Thyroid gland (tissue), 4 donors: ENCODE data around the gene SH2D2A. TPM values are rescaled to one million over a fixed set of nuclear protein-coding genes. Genes with fewer than 3 reads are reported as not detected.

Experiments
- DNase-seq, 2 donors: peaks; one replicate each; pipeline ENCODE4 v3.0.0-alpha.2; 2019
- H3K27ac ChIP-seq, 3 donors: fragments of 200-600 bp; sonication (generic); 1 replicate in 2 of 3; 2 replicates in 1 of 3; pipeline ENCODE4 v1.5.1; 2016 to 2019; ENCODE audit warnings: mild to moderate bottlenecking in 1 of 3, moderate library complexity in 1 of 3
- H3K27me3 ChIP-seq: fragments of 200-600 bp; sonication (generic); one replicate; pipeline ENCODE4 v1.5.1; 2019
- H3K36me3 ChIP-seq, 2 donors: fragments of 200-600 bp; sonication (generic); one replicate each; pipeline ENCODE4 v1.5.1; 2016 to 2019
- H3K4me1 ChIP-seq, 2 donors: fragments of 200-600 bp; sonication (generic); one replicate each; pipeline ENCODE4 v1.5.1; 2017 to 2019
- H3K4me3 ChIP-seq, 3 donors: fragments of 200-600 bp; sonication (generic); replicated peaks in 1 of 3; 1 replicate in 2 of 3; 2 replicates in 1 of 3; pipeline ENCODE4 v1.5.1; 2016; ENCODE audit warnings: mild to moderate bottlenecking in 1 of 3
- H3K9me3 ChIP-seq: fragments of 200-600 bp; sonication (generic); one replicate; pipeline ENCODE4 v1.5.1; 2017
- POLR2A ChIP-seq, 2 donors: fragments of 450-650 bp; IDR thresholded peaks; one replicate each; pipeline ENCODE4 v1.6.1; 2017; ENCODE audit warnings: antibody characterized with exemption in 2 of 2, mild to moderate bottlenecking in 2 of 2, moderate library complexity in 1 of 2
- WGBS, 2 donors: methylation state at CpG; one replicate each; pipeline ENCODE4 v1.1.5; 2017; 5-methylcytosine and 5-hydroxymethylcytosine counted together
- intact Hi-C: fragments of 100-400 bp; cut with DNase I; formaldehyde crosslinking; loops from one replicate; pipeline ENCODE4 v1.15.1; 2023
- total RNA-seq, 4 donors: library from RNA; depleted of rRNA; stranded (reverse); fragments of >200 nt; gene quantifications; one replicate each; pipeline ENCODE4 v1.2.3, GENCODE V29; 2016
- TF ChIP-seq, protein P1 (sequence below), 6 experiments: fragments of 200-600 bp in 3 of 6; fragments of 450-650 bp in 3 of 6; sonication (generic) in 3 of 6; IDR thresholded peaks; one replicate each; pipeline ENCODE4 v1.5.1; 2016 to 2019; ENCODE audit warnings: antibody characterized with exemption in 6 of 6, mild to moderate bottlenecking in 2 of 6, inconsistent platforms in 1 of 6, moderate library complexity in 1 of 6

SH2D2A gene
- total RNA-seq, 4 donors from 2014 or later, result 1.2 to 3.3 (median 2.0) TPM

DNA sequence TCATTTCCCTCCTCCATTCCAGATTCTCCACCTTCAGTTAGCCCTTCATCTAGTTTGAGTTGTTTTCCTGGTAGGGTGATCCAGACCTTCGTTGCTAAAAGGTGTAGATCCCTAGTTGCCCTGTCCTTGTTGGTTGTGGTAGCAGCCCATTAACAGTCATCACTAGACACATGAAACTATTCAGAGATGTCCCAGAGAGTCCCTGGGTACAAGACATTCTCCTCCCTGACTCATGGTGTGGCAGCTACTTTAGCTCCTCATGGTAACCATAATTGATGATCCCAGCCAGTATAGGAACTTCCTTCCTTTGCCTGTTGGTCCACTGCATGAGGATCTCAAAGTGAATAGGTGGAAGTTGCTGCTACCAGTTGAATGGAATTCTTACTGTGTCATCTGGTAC is 6.0 kb upstream of the SH2D2A start:
- Histone ChIP-seq H3K36me3 (no peaks in the 10 kb centered on the region), H3K9me3 (no peaks in the 10 kb centered on the region), H3K27ac (no peak overlapping the region), H3K4me3 (no peak overlapping the region), H3K27me3 (no peaks in the 10 kb centered on the region), H3K4me1 (no peaks in the 10 kb centered on the region)
- DNase-seq, result no peak
- intact Hi-C loops, result no loop called here
- 74 to 89% methylated on average over 1 of the region's 1 CpG for WGBS, 2 donors
- TF ChIP-seq, protein P1, sequence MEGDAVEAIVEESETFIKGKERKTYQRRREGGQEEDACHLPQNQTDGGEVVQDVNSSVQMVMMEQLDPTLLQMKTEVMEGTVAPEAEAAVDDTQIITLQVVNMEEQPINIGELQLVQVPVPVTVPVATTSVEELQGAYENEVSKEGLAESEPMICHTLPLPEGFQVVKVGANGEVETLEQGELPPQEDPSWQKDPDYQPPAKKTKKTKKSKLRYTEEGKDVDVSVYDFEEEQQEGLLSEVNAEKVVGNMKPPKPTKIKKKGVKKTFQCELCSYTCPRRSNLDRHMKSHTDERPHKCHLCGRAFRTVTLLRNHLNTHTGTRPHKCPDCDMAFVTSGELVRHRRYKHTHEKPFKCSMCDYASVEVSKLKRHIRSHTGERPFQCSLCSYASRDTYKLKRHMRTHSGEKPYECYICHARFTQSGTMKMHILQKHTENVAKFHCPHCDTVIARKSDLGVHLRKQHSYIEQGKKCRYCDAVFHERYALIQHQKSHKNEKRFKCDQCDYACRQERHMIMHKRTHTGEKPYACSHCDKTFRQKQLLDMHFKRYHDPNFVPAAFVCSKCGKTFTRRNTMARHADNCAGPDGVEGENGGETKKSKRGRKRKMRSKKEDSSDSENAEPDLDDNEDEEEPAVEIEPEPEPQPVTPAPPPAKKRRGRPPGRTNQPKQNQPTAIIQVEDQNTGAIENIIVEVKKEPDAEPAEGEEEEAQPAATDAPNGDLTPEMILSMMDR (IDR thresholded peaks at IDR 0.05), result no peak
- no peak for TF ChIP-seq POLR2A (IDR thresholded peaks at IDR 0.05)

DNA sequence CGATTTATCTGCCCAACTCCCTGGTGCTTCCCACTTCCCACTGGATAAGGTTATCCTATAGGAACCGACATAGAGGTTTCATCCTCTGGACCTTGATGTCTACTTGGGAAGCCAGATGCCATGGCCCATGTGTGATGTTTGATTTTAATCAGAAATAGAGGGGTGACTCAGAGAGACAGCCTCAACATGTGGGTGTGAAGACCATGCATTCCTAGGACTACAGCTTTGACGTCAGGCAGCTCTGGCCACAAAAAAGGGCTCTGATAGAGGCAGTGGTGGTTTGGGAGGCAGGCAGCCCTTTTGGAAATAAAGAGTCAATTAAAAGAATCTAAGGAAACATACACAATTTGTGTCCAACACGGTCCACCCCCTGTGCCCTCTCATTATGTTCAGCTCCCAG is 5.2 kb upstream of the SH2D2A start:
- Histone ChIP-seq H3K4me1 (no peaks in the 10 kb centered on the region), H3K4me3 (no peak overlapping the region), H3K36me3 (no peaks in the 10 kb centered on the region), H3K9me3 (no peaks in the 10 kb centered on the region), H3K27ac (no peak overlapping the region), H3K27me3 (no peaks in the 10 kb centered on the region)
- TF ChIP-seq, protein P1 (IDR thresholded peaks at IDR 0.05), result no peak
- TF ChIP-seq POLR2A (IDR thresholded peaks at IDR 0.05), result no peak
- intact Hi-C loops, result no loop called here
- DNase-seq, result no peak
- 62 to 67% methylated on average over 4 of the region's 4 CpGs for WGBS, 2 donors

DNA sequence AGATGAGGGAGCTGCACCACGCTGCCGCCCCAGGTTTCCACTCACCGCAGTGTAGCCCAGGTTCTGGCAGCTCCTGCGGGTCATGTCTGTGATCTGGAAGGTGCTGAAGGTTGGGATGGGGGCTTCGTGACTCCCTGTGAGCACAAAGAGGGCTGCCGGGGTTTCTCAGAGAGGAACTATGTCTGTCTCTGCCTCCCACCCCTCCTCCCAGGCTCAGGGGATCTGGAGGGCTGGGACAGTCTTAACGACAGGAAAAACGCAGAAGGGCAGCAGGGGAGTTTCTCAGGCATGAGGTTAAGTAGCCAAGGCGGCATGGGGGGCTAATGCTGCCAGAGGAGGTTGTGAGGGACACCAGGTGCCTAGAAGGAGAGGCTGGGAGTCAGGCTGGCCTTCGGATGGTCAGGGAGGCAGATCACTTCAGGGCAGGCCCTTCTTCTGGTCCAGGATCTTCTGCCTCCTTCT is 656 bp downstream of the SH2D2A start:
- intact Hi-C loops, result no loop called here
- Histone ChIP-seq H3K9me3 (no peaks in the 10 kb centered on the region), H3K27ac (peak overlapping the region in 2 of 3 donors; percentile 23 to 55), H3K36me3 (no peaks in the 10 kb centered on the region), H3K4me3 (no peak overlapping the region), H3K27me3 (no peaks in the 10 kb centered on the region), H3K4me1 (peaks cover 10 to 21% of the 10 kb centered on the region in 2 donors)
- TF ChIP-seq POLR2A (IDR thresholded peaks at IDR 0.05), result no peak
- TF ChIP-seq, protein P1 (IDR thresholded peaks at IDR 0.05), result no peak
- no peak for DNase-seq
- WGBS, 2 donors, result 68 to 72% methylated on average over 6 to 10 of the region's 10 CpGs

DNA sequence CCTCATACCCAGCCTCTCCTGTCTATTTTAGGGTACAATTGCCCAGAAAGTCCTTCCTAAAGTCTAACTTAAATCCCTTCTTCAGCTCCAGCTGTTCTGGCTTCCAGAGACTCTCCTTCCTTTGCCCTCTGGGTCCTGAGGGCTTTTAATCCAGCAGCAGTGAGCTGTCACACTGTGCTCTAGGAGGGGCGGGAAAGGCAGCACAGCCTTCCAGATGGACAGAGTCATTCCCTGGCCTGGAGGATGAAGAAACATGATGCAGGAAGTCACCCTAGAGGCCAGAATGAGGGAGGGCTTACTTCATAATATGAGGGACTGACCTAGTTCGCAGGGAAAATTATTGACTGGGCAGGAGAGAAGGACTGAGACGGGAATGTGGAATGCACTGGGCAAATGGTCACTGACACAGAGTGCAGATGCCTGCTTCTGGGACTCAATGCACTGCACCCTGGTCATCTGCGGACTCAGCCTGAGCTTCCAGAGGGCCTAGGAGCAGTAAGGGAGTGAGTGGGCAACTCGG is 1.3 kb downstream of the SH2D2A start:
- intact Hi-C loops, result no loop called here
- DNase-seq, result no peak
- H3K4me1 ChIP-seq, result peaks cover 10 to 21% of the 10 kb centered on the region in 2 donors
- peak overlapping the region in 2 of 3 donors; percentile 23 to 45 for H3K27ac ChIP-seq
- 54 to 66% methylated on average over 5 of the region's 5 CpGs for WGBS, 2 donors
- no peaks in the 10 kb centered on the region for H3K9me3 ChIP-seq
- TF ChIP-seq, protein P1 (IDR thresholded peaks at IDR 0.05), result no peak
- TF ChIP-seq POLR2A (IDR thresholded peaks at IDR 0.05), result no peak
- no peaks in the 10 kb centered on the region for H3K36me3 ChIP-seq
- H3K4me3 ChIP-seq, result no peak overlapping the region
- no peaks in the 10 kb centered on the region for H3K27me3 ChIP-seq

DNA sequence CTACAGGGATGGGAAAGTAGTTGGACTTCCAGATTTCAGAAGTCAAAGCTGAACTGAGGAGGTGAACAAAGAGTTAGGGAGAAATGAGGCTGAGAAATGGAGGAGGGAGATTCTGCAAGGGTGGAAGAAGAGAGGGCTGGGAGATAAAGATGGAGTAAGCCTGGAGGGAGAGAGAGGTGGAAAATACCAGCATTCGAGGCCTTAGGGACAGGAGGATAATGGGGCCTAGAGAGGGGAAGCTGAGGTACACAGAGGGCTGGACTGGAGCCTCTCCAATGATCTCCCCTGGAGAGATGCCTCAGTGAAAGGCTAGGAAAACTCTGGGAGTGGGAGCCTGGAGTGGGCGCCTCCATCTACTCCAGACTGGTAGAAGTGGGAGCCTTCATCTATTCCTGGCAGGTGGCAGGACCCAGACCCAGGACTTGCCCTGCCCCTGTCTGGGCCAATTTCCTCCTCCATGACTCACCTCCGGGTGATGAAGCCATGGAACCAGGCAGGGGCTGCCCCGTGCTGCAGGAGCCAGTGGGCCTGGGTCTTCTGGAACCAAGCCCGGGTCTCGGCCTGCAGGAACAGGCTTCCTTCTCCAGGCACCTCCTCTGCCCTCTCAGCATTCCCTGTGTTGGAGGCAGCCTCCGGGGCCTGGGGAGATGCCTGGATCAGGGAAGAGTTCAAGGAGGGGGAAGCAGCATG is 1.9 kb downstream of the SH2D2A start:
- intact Hi-C loops, result no loop called here
- H3K9me3 ChIP-seq, result no peaks in the 10 kb centered on the region
- H3K4me1 ChIP-seq, result peaks cover 10 to 21% of the 10 kb centered on the region in 2 donors
- DNase-seq, result no peak
- no peaks in the 10 kb centered on the region for H3K36me3 ChIP-seq
- no peak overlapping the region for H3K4me3 ChIP-seq
- 81 to 87% methylated on average over 4 to 7 of the region's 7 CpGs for WGBS, 2 donors
- peak overlapping the region in 1 of 3 donors; percentile 45 for H3K27ac ChIP-seq
- no peaks in the 10 kb centered on the region for H3K27me3 ChIP-seq
- TF ChIP-seq, protein P1 (IDR thresholded peaks at IDR 0.05), result no peak
- TF ChIP-seq POLR2A (IDR thresholded peaks at IDR 0.05), result no peak
